ENCODE data around the gene HPD. TPM values are rescaled to one million over a fixed set of nuclear protein-coding genes. Genes with fewer than 3 reads are reported as not detected.

HPD gene
- total and polyA plus RNA-seq, 2 donors (not counting 3 experiments of a cell fraction or from before 2014, with no cell fraction given), result not detected

- CTCF ChIA-PET, result interaction anchor here (0.5 to 7.4 kb wide), 21 partner anchors 10 to 335 kb away, joined by 3 to 101 read pairs (median 3); partner anchors contain the start of gene RHOF
- Histone ChIP-seq H3K4me1 (ENCODE audit: control insufficient read depth, extremely low read depth, insufficient read depth, low read length) (peaks cover 15% of the 10 kb centered on the region), H3K27ac (ENCODE audit: insufficient read depth, low read depth, low read length) (no peak overlapping the region), H3K79me2 (ENCODE audit: control insufficient read depth, insufficient read depth, low read length) (peaks cover 24% of the 10 kb centered on the region), H3K9ac (replicated peaks; ENCODE audit: extremely low read depth, insufficient read depth, low read length) (peak overlapping the region; percentile 57), H3K36me3 (ENCODE audit: control insufficient read depth in 2 of 2, extremely low read depth in 1 of 2, insufficient read depth in 2 of 2, low read length in 2 of 2) (no peaks in the 10 kb centered on the region), H3K9me1 (replicated peaks; ENCODE audit: control insufficient read depth, extremely low read depth, insufficient read depth, low read length) (no peaks in the 10 kb centered on the region), H3K9me3 (replicated peaks; ENCODE audit: control insufficient read depth, insufficient read depth, low read length) (no peaks in the 10 kb centered on the region), H3K27me3 (ENCODE audit: control insufficient read depth in 2 of 2, insufficient read depth in 2 of 2, low read length in 2 of 2) (peaks cover 0 to 2% of the 10 kb centered on the region in 2 experiments), H3K4me3 (replicated peaks in 1 of 3; ENCODE audit: insufficient read depth in 1 of 3, low read depth in 1 of 3, low read length in 3 of 3) (peak overlapping the region in 2 of 3 experiments; percentile 49 to 90), H3K4me2 (ENCODE audit: insufficient read depth, low read length) (peak overlapping the region; percentile 68), H4K20me1 (replicated peaks; ENCODE audit: control insufficient read depth, extremely low read depth, insufficient read depth, low read length) (no peaks in the 10 kb centered on the region), H2AFZ (ENCODE audit: low read depth, low read length) (peak overlapping the region; percentile 78)
- TF ChIP-seq POLR2AphosphoS5 (IDR thresholded peaks at IDR 0.05; ENCODE audit: insufficient read depth, low read depth, low read length) (no peak), GATA2 (IDR thresholded peaks at IDR 0.05; ENCODE audit: insufficient read depth, insufficient read length, low read depth, low read length) (peak; percentile 47), EZH2 (IDR thresholded peaks at IDR 0.05; ENCODE audit: borderline replicate concordance, low read depth, low read length, severe bottlenecking) (no peak), MAX (IDR thresholded peaks at IDR 0.05; ENCODE audit: insufficient read depth, insufficient read length) (no peak), JUN (IDR thresholded peaks at IDR 0.05; ENCODE audit: borderline replicate concordance, insufficient read depth, insufficient read length, low read depth) (no peak)
- TF ChIP-seq, protein P1, sequence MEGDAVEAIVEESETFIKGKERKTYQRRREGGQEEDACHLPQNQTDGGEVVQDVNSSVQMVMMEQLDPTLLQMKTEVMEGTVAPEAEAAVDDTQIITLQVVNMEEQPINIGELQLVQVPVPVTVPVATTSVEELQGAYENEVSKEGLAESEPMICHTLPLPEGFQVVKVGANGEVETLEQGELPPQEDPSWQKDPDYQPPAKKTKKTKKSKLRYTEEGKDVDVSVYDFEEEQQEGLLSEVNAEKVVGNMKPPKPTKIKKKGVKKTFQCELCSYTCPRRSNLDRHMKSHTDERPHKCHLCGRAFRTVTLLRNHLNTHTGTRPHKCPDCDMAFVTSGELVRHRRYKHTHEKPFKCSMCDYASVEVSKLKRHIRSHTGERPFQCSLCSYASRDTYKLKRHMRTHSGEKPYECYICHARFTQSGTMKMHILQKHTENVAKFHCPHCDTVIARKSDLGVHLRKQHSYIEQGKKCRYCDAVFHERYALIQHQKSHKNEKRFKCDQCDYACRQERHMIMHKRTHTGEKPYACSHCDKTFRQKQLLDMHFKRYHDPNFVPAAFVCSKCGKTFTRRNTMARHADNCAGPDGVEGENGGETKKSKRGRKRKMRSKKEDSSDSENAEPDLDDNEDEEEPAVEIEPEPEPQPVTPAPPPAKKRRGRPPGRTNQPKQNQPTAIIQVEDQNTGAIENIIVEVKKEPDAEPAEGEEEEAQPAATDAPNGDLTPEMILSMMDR (IDR thresholded peaks at IDR 0.05; ENCODE audit: extremely low read depth in 1 of 2, insufficient read depth in 1 of 2, low read depth in 1 of 2, low read length in 2 of 2), result peak in 1 of 2 donors; percentile 34
- FAIRE-seq, result peak; percentile 62
- intact Hi-C loops (cut with micrococcal nuclease) (loop anchor here (1.0 to 2.0 kb wide), 6 partner anchors 31 to 135 kb away; partner anchors contain the start of gene CFAP251), dilution Hi-C loops (cut with MboI; ENCODE audit: extremely low pct_ligation_motif_present, low sequenced_read_pairs) (no loop called here)
- no peak for DNase-seq (ENCODE audit: low read depth, low spot score)
- BruUV-seq (replicated peaks), result TSS peak; percentile 95
- POLR2A ChIA-PET, result interaction anchor here (1.4 kb wide), 1 partner anchor 93 kb away, joined by 4 read pairs; no protein-coding TSS in a partner anchor
Measured at GRCh38 chr12:121888083-121888477, 29.4 kb upstream of the HPD start.
